Mesenchymal stem cell (in vitro differentiated cells and primary cell): ENCODE measurements around the gene SLC29A2.

Experiments
- DNase-seq: peaks from one replicate; pipeline ENCODE4 v3.0.0-alpha.2; 2013
- H2AFZ ChIP-seq: one replicate; pipeline ENCODE4 v1.6.1; 2013; ENCODE audit warnings: low read depth, mild to moderate bottlenecking, control low read depth, inconsistent platforms, low read length, moderate library complexity
- H2AK5ac ChIP-seq: 2 replicates; pipeline ENCODE4 v1.6.1; 2013; ENCODE audit warnings: low read length, moderate library complexity, mild to moderate bottlenecking, inconsistent platforms; ENCODE audit not compliant: severe bottlenecking
- H2BK120ac ChIP-seq: one replicate; pipeline ENCODE4 v1.6.1; 2013; ENCODE audit warnings: low read depth, mild to moderate bottlenecking, inconsistent platforms, low read length, moderate library complexity
- H2BK12ac ChIP-seq, 2 experiments: one replicate each; pipeline ENCODE4 v1.6.1; 2013; ENCODE audit warnings: inconsistent platforms in 2 of 2, low read length in 2 of 2, mild to moderate bottlenecking in 2 of 2, moderate library complexity in 2 of 2, control low read depth in 1 of 2
- H2BK15ac ChIP-seq: one replicate; pipeline ENCODE4 v1.6.1; 2013; ENCODE audit warnings: mild to moderate bottlenecking, low read depth, inconsistent platforms; ENCODE audit not compliant: poor library complexity, severe bottlenecking
- H2BK5ac ChIP-seq: 2 replicates; pipeline ENCODE4 v1.6.1; 2013; ENCODE audit warnings: low read depth, mild to moderate bottlenecking, low read length, control low read depth, inconsistent platforms; ENCODE audit not compliant: poor library complexity, severe bottlenecking
- H3K14ac ChIP-seq, 2 experiments: one replicate each; pipeline ENCODE4 v1.6.1; 2013; ENCODE audit warnings: inconsistent platforms in 2 of 2, low read length in 2 of 2, control low read depth in 1 of 2, mild to moderate bottlenecking in 1 of 2, moderate library complexity in 1 of 2
- H3K18ac ChIP-seq, 2 experiments: one replicate each; pipeline ENCODE4 v1.6.1; 2013; ENCODE audit warnings: inconsistent platforms in 2 of 2, low read length in 2 of 2, control low read depth in 1 of 2, low read depth in 1 of 2, mild to moderate bottlenecking in 1 of 2
- H3K23ac ChIP-seq, 2 experiments: one replicate each; pipeline ENCODE4 v1.6.1; 2013; ENCODE audit warnings: inconsistent platforms in 2 of 2, low read length in 2 of 2, mild to moderate bottlenecking in 2 of 2, moderate library complexity in 2 of 2, control low read depth in 1 of 2
- H3K27ac ChIP-seq: 2 replicates; pipeline ENCODE4 v1.5.1; 2013; ENCODE audit warnings: mild to moderate bottlenecking, moderate library complexity, low read length, control low read depth, inconsistent platforms; ENCODE audit not compliant: poor library complexity, severe bottlenecking
- H3K27me3 ChIP-seq, 2 experiments: 2 replicates each; pipeline versions ENCODE4 v1.6.1 to v1.7.0; 2013; ENCODE audit warnings: low read length in 2 of 2, mild to moderate bottlenecking in 2 of 2, moderate library complexity in 2 of 2, control low read depth in 1 of 2, inconsistent platforms in 1 of 2; ENCODE audit not compliant: control insufficient read depth in 1 of 2, insufficient read depth in 1 of 2
- H3K36me3 ChIP-seq, 2 experiments: 2 replicates each; pipeline versions ENCODE4 v1.6.1 to v1.7.0; 2013; ENCODE audit warnings: low read length in 2 of 2, control low read depth in 1 of 2, inconsistent platforms in 1 of 2, low read depth in 1 of 2, mild to moderate bottlenecking in 1 of 2; ENCODE audit not compliant: insufficient read depth in 2 of 2, control insufficient read depth in 1 of 2
- H3K4ac ChIP-seq, 2 experiments: one replicate each; pipeline ENCODE4 v1.6.1; 2013; ENCODE audit warnings: inconsistent platforms in 2 of 2, low read length in 2 of 2, mild to moderate bottlenecking in 2 of 2, moderate library complexity in 2 of 2, control low read depth in 1 of 2, low read depth in 1 of 2
- H3K4me1 ChIP-seq: 2 replicates; pipeline ENCODE4 v1.6.1; 2013; ENCODE audit warnings: low read depth, low read length, control low read depth; ENCODE audit not compliant: control insufficient read depth, insufficient read depth
- H3K4me2 ChIP-seq: 2 replicates; pipeline ENCODE4 v1.6.1; 2013; ENCODE audit warnings: low read length, mild to moderate bottlenecking, inconsistent platforms; ENCODE audit not compliant: poor library complexity, severe bottlenecking
- H3K4me3 ChIP-seq, 2 experiments: 2 replicates each; pipeline versions ENCODE4 v1.5.1 to v1.7.0; 2013; ENCODE audit warnings: low read length in 2 of 2, mild to moderate bottlenecking in 2 of 2, control low read depth in 1 of 2, low read depth in 1 of 2; ENCODE audit not compliant: insufficient read depth in 1 of 2
- H3K79me1 ChIP-seq: replicated peaks from 2 replicates; pipeline ENCODE4 v1.6.1; 2013; ENCODE audit warnings: mild to moderate bottlenecking, control low read depth, low read length, inconsistent platforms; ENCODE audit not compliant: poor library complexity, severe bottlenecking
- H3K9ac ChIP-seq: 2 replicates; pipeline ENCODE4 v1.7.0; 2013; ENCODE audit warnings: mild to moderate bottlenecking, low read length, moderate library complexity
- H3K9me3 ChIP-seq: 2 replicates; pipeline ENCODE4 v1.7.0; 2013; ENCODE audit warnings: mild to moderate bottlenecking, low read length; ENCODE audit not compliant: control insufficient read depth
- H4K8ac ChIP-seq: one replicate; pipeline ENCODE4 v1.6.1; 2013; ENCODE audit warnings: inconsistent platforms, mild to moderate bottlenecking, low read length, moderate library complexity
- H4K91ac ChIP-seq: one replicate; pipeline ENCODE4 v1.6.1; 2013; ENCODE audit warnings: mild to moderate bottlenecking, low read length, inconsistent platforms
- WGBS: methylation state at CpG from one replicate; pipeline ENCODE4 v1.1.7; 2013; ENCODE audit warnings: mixed read lengths; 5-methylcytosine and 5-hydroxymethylcytosine counted together

Gene SLC29A2

DNA sequence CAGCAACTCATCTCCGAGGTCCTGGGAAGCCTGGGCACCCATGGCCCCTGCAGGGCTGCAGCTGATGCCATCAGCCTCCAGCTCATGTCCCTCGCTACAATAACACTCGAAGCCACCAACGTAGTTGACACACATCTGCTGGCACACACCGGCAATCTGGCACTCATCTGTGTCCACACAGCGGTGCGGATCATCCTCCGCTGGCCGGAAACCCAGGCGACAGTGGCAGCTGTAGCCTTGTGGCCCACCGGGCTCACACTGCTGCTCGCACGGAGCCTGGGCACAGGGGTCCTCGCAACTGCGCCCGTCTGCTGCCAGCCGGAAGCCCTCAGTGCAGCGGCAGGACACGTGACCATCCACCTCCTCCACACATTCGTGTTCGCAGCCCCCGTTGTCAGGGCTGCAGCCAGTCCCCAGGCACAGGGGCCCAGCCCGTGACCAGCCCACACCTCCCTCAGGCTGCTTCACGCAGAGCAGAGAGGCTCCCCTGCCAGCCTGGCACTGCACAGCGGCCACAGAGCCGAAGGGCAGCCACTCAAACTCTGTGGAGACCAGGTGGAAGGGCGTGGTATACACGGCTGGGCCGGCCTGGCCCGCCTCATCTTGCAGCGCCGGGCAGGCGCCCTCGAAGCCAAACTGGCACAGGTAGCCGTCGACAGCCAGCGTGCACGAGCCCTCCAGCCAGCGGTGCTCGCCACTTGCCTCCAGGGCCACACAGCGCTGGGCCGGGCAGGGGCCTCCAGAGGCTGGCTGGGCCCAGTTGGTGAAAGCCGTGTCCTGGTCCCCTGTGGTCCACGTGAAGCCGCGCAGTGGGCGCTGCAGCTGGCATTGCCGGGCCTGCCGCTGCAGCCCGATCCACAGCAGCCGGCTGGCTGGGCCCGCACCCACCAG lies 55.4 kb downstream of the SLC29A2 start:
- WGBS, result 84% methylated on average over 52 of the region's 52 CpGs
- DNase-seq, result no peak

DNA sequence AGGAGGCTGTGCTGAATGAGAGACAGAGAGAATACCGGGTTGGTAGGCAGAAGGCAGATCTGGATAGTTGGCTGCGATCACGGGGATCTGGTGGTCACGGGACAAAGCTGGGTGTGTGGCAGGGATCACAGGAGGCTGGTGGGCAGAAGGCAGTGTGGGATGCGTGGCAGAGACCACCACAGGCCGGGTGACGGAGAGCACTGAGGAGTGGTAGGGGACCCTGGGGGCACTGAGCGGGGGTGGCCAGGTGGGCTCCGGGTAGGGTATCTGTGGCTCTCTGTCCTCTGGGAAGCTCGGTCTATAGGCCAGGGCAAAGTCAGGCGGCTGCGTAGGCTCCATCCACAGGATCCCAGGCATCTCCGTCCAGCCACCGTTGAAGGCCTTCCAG lies 56.1 kb downstream of the SLC29A2 start:
- WGBS, result 97% methylated on average over 14 of the region's 14 CpGs
- Histone ChIP-seq H3K4me1 (peaks cover 51% of the 10 kb centered on the region), H3K79me1 (peaks cover 5% of the 10 kb centered on the region), H3K9me3 (no peaks in the 10 kb centered on the region), H3K36me3 (peaks cover 8 to 17% of the 10 kb centered on the region in 2 experiments), H3K18ac (peak overlapping the region in 1 of 2 experiments; percentile 55), H2BK5ac (no peak overlapping the region), H2BK12ac (peak overlapping the region; percentile 28 to 91), H4K91ac (peak overlapping the region; percentile 67), H3K27ac (no peak overlapping the region), H3K23ac (no peak overlapping the region), H2AK5ac (no peak overlapping the region), H3K4me2 (no peak overlapping the region), H3K9ac (peak overlapping the region; percentile 94), H3K4ac (no peak overlapping the region), H2BK120ac (no peak overlapping the region), H3K14ac (peak overlapping the region in 1 of 2 experiments; percentile 81), H2AFZ (no peak overlapping the region), H2BK15ac (peak overlapping the region; percentile 71), H3K4me3 (peak overlapping the region in 1 of 2 experiments; percentile 99), H3K27me3 (no peaks in the 10 kb centered on the region), H4K8ac (no peak overlapping the region)
- no peak for DNase-seq

More for the DNA sequence above, 55.4 kb downstream of the SLC29A2 start:
- H3K27me3 ChIP-seq, result no peaks in the 10 kb centered on the region
- H3K9me3 ChIP-seq, result no peaks in the 10 kb centered on the region
- peak overlapping the region; percentile 66 for H4K8ac ChIP-seq
- H3K14ac ChIP-seq, result peak overlapping the region in 1 of 2 experiments; percentile 98
- H3K4me3 ChIP-seq, result peak overlapping the region; percentile 23 to 99
- H3K4me2 ChIP-seq, result peak overlapping the region; percentile 69
- H3K9ac ChIP-seq, result peak overlapping the region; percentile 94
- peak overlapping the region; percentile 67 for H4K91ac ChIP-seq
- peak overlapping the region; percentile 71 for H2BK120ac ChIP-seq
- peaks cover 8 to 17% of the 10 kb centered on the region in 2 experiments for H3K36me3 ChIP-seq
- H3K18ac ChIP-seq, result peak overlapping the region; percentile 81 to 93
- peak overlapping the region; percentile 62 to 90 for H3K4ac ChIP-seq
- H2BK5ac ChIP-seq, result no peak overlapping the region
- peaks cover 51% of the 10 kb centered on the region for H3K4me1 ChIP-seq
- H2AFZ ChIP-seq, result no peak overlapping the region
- H3K27ac ChIP-seq, result no peak overlapping the region
- H2BK15ac ChIP-seq, result peak overlapping the region; percentile 87
- peak overlapping the region; percentile 71 to 91 for H2BK12ac ChIP-seq
- peak overlapping the region in 1 of 2 experiments; percentile 66 for H3K23ac ChIP-seq
- H3K79me1 ChIP-seq, result peaks cover 5% of the 10 kb centered on the region
- peak overlapping the region; percentile 49 for H2AK5ac ChIP-seq

DNA sequence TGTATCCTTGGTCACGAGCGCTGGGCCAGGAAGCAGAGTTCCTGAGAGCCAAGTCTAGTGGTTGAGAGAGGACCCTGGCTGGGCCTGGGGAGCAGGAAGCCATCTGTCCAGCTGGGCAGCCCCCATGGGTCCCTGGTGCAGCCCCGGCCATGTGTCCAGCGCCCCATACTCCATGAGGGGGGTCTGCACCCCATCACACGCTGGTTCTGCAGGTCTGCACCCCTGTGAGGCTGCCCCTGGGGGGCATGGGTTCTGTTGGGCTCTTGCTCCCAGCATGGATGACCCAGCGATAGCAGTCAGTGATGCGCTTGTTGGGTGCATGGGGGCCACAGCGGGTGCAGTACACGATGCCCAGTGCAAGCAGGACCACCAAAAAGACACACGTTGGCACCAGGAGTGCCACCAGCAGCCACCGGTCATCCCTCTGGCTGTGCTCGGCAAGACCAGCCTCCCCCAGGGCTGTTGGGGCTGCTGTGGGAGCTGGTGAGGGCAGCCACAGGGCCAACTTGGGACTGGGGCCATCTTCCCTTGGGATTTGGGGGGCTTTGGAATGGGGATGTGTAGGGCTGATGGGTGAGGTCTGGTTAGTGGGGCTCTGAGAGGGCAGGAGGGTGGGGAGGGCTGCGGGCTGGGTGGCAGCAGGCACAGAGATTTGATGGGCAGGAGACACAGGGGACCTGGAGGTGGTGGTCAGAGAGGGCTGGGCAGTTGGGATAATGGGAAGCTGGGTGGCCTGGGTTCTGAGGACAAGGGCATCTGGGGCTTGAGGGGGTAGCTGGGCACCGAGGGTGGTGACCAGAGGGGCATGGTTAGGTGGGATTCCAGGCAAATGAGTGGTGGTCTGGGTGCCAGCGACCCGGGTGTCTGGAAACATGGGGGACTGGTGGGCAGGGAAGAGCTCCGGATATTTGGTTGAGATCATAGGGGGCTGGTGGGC lies 56.7 kb downstream of the SLC29A2 start:
- Histone ChIP-seq H3K4me1 (peaks cover 51% of the 10 kb centered on the region), H2AFZ (no peak overlapping the region), H3K36me3 (peaks cover 8 to 17% of the 10 kb centered on the region in 2 experiments), H2BK5ac (no peak overlapping the region), H4K91ac (peak overlapping the region; percentile 79), H3K27me3 (no peaks in the 10 kb centered on the region), H3K9me3 (no peaks in the 10 kb centered on the region), H3K14ac (peak overlapping the region in 1 of 2 experiments; percentile 3), H3K4ac (peak overlapping the region; percentile 90 to 96), H3K18ac (peak overlapping the region; percentile 76 to 98), H4K8ac (peak overlapping the region; percentile 32), H2BK120ac (peak overlapping the region; percentile 94), H2BK12ac (peak overlapping the region; percentile 86 to 89), H3K4me2 (no peak overlapping the region), H3K9ac (peak overlapping the region; percentile 94), H3K79me1 (peaks cover 5% of the 10 kb centered on the region), H3K23ac (peak overlapping the region in 1 of 2 experiments; percentile 30), H2BK15ac (peak overlapping the region; percentile 71), H3K27ac (no peak overlapping the region), H3K4me3 (peak overlapping the region in 1 of 2 experiments; percentile 99), H2AK5ac (peak overlapping the region; percentile 11)
- 91% methylated on average over 17 of the region's 17 CpGs for WGBS
- DNase-seq, result no peak
